HG03196 (cell line): ENCODE data around the gene GOLGA8M.
A peak's percentile ranks its signal among the peaks of the same experiment; 100 is the strongest.
"Not testable (repeated sequence)": the region's sequence is repeated elsewhere in the genome, so short reads cannot be mapped to it uniquely, and the experiment has no call there.

Experiments
- ATAC-seq: cut with Tn5 transposase; IDR thresholded peaks from one replicate; pipeline ENCODE4 v1.9.1; 2021; ENCODE audit not compliant: unreplicated experiment

Gene GOLGA8M

GRCh38 chr15:28712270-28712669, at the start of gene GOLGA8M:
GOLGA8M (minus strand) TSS chr15:28712421; CDS start chr15:28712323, 98 bp downstream.
- not testable (repeated sequence) for ATAC-seq

- ATAC-seq, result not testable (repeated sequence)
Measured at GRCh38 chr15:28742890-28743289, 30.7 kb upstream of the GOLGA8M start.

- ATAC-seq, result peak; percentile 56
Measured at GRCh38 chr15:28738590-28739292, 26.5 kb upstream of the GOLGA8M start.

- peak; percentile 7 for ATAC-seq
Measured at GRCh38 chr15:28738200-28738561, 26.0 kb upstream of the GOLGA8M start.

- ATAC-seq, result peak; percentile 47
Measured at GRCh38 chr15:28737521-28738199, 25.4 kb upstream of the GOLGA8M start.

GRCh38 chr15:28728061-28728460, 15.8 kb upstream of the GOLGA8M start:
- not testable (repeated sequence) for ATAC-seq

- not testable (repeated sequence) for ATAC-seq
Measured at GRCh38 chr15:28727026-28727425, 14.8 kb upstream of the GOLGA8M start.

GRCh38 chr15:28726102-28726501, 13.9 kb upstream of the GOLGA8M start:
- no peak for ATAC-seq

GRCh38 chr15:28725556-28725955, 13.3 kb upstream of the GOLGA8M start:
- no peak for ATAC-seq

GRCh38 chr15:28723986-28724385, 11.8 kb upstream of the GOLGA8M start:
- ATAC-seq, result not testable (repeated sequence)

GRCh38 chr15:28719626-28720025, 7.4 kb upstream of the GOLGA8M start:
- ATAC-seq, result not testable (repeated sequence)

- ATAC-seq, result not testable (repeated sequence)
Measured at GRCh38 chr15:28718576-28718975, 6.4 kb upstream of the GOLGA8M start.

- not testable (repeated sequence) for ATAC-seq
Measured at GRCh38 chr15:28714176-28714575, 2.0 kb upstream of the GOLGA8M start.

- not testable (repeated sequence) for ATAC-seq
Measured at GRCh38 chr15:28703927-28704326, 8.3 kb downstream of the GOLGA8M start.

- ATAC-seq, result not testable (repeated sequence)
Measured at GRCh38 chr15:28702427-28702826, 9.8 kb downstream of the GOLGA8M start.

GRCh38 chr15:28694006-28694751, 18.0 kb downstream of the GOLGA8M start:
- not testable (repeated sequence) for ATAC-seq

GRCh38 chr15:28693021-28693420, 19.2 kb downstream of the GOLGA8M start:
- not testable (repeated sequence) for ATAC-seq

- ATAC-seq, result not testable (repeated sequence)
Measured at GRCh38 chr15:28673533-28673932, 38.7 kb downstream of the GOLGA8M start.

GRCh38 chr15:28672122-28672521, 40.1 kb downstream of the GOLGA8M start:
- ATAC-seq, result not testable (repeated sequence)

GRCh38 chr15:28666402-28666801, 45.8 kb downstream of the GOLGA8M start:
- not testable (repeated sequence) for ATAC-seq

GRCh38 chr15:28664575-28664974, 47.6 kb downstream of the GOLGA8M start:
- ATAC-seq, result not testable (repeated sequence)
